Fibroblast of skin of left quadriceps (primary cell): ENCODE results near the gene DHPS.

Source experiments
- DNase-seq, 2 experiments: peaks; one replicate each; pipeline ENCODE4 v3.0.0-alpha.2; 2013; ENCODE audit warnings: low read depth in 2 of 2

DHPS gene

DNA sequence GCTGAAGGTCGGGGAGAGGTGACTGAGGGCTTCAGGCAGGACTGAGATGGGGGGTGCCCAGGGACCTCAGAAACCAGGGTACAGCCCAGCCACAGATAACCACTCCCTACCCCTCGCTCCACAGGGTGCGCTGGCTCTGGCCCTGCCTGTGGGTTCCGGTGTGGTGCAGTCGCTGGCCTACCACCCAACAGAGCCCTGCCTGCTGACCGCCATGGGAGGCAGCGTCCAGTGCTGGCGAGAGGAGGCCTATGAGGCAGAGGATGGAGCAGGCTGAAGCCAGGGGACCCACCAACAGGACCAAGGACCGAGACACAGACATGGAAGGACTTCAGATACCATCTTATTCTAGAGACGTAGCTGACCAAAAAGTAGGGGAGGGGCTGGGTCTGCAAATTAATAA is 6.3 kb downstream of the DHPS start:
- no peak for DNase-seq

DNA sequence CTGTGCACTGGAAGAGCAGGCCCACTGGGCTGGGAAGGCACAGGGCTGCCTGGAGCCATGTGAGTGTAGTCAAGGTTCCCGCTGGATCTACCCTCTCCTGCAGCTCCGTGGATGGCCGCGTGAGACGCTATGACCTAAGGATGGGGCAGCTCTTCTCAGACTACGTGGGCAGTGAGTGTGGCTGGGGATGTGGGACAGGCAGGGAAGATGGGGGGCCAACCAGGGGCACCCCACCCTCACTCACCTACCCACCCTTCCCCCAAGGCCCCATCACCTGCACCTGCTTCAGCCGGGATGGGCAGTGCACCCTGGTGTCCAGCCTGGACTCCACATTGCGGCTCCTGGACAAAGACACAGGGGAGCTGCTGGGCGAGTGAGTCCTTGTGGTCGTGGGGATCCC is 8.9 kb downstream of the DHPS start:
- DNase-seq: no peak

GRCh38 chr19:12670159-12670928 is 11.3 kb downstream of the DHPS start:
- no peak for DNase-seq

GRCh38 chr19:12669270-12670158 is 12.2 kb downstream of the DHPS start:
- peak; percentile 59 to 63 for DNase-seq

DNA sequence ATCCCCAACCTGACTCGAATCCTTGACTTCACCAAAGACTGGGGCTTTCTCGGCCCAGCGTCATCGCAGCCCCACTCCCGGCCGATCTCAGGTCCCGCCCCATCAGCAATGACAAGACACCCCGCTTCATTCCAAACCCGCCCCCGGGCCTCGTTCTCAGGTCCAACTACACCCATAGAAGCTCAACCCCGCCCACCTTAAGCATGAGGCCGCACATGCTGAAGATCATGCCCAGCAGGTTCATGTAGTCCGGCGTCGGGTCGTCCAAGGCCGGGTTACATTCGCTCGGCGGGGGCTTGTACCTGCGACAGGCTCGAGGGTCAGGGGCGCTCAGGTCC is 12.8 kb downstream of the DHPS start:
- no peak for DNase-seq

DNA sequence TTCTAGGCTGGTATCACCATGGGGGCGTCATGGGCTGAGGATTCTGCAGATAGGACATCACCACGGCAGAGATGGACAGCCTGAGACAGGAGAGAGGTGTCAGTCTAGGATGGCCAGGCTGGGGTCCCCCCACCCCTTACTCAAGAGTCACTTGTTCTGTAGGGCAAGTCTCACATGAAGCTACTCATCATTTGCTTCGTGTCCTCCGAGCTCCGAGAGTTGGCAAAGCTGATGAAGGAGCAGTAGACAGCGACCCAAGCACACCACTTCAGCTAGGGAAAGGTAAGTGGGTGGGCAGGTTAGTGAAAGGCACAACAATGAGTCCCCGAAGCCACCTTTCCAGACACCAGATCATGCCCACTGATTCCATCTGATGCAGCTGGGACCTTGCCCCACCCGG is 13.3 kb downstream of the DHPS start:
- no peak for DNase-seq

DNA sequence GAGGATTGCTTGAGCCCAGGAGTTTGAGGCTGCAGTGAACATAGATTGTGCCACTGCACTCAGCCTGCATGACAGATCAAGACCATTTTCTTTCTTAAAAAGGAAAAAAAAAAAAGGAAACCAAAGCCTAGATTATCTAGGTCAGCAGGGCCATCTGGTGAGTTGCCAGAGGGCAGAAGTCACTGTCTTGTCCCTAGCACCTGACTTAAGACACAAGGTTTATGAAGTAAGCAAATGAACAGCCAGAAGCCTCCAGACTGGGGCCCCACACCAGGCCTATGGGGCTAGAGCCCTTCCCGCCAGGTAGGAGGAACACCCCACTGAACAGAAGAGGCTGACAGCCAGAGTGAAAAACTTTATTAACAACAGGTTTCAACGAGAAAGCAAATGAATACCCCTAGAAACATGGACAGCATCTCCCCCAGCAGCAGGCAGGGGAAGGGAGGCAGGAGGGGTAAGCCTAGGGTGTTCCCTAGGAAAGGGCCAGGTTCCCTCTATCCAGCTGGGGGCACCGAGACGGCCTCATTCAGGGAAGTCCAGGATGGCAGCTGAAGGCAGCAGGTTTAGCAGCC is 13.9 kb downstream of the DHPS start:
- DNase-seq: no peak

- DNase-seq: peak; percentile 23 to 29
Measured at GRCh38 chr19:12666265-12667048, 15.2 kb downstream of the DHPS start, which contains the start of the genes MAN2B1 and WDR83. Gene MAN2B1 (minus strand): TSS chr19:12666742. CDS start chr19:12666701, 41 bp downstream. Gene WDR83 (plus strand): TSS chr19:12666807. CDS start chr19:12669791, 2,984 bp downstream.

DNA sequence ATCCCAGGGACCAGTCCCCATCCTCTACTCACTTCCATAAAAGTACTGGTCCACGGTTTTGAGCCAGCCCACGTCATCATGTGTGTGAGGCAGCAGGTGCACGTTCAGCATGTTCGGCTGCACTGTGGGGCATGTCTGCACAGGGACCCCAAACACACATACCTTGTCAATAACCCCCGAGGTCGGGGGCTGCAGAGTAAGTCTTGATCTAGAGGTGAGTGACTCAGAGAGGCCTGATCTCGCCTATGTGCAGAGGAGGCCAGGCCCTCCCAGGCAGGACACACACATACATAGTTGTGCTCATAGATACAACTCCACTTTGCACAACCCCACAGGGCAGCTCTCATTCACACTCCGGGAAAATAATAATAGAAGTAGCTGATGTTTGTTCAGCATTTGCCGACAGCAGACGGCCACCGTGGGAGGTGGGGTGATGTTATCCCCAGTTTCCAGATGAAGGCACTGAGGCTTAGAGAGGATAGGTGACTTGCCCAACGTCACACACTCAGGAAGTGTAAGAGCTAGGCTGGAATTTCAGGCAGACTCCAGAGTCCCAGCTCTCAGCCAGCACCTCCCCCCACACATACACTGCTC is 15.9 kb downstream of the DHPS start:
- DNase-seq: no peak

- DNase-seq: no peak
Measured at GRCh38 chr19:12665281-12665573, 16.5 kb downstream of the DHPS start.

GRCh38 chr19:12664406-12665280 is 17.0 kb downstream of the DHPS start:
- no peak for DNase-seq

DNA sequence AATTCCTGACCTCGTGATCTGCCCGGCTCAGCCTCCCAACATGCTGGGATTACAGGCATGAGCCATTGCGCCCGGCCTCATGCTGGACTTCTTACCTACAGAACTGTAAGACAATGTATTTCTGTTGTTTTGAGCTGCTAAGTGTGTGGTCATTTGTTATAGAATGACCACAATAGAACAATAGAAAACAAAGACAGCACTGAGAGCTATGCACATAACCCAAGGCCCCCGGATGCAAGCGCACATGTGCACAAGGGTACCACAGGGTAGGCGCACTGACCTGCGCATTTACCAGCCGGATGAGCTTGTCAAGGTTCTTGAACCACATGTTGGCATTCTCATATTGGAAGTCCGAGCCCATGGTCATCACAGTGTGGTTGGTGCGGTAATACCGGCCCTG is 20.7 kb downstream of the DHPS start:
- DNase-seq: no peak

- no peak for DNase-seq
Measured at GRCh38 chr19:12657966-12658365, 23.7 kb downstream of the DHPS start.

GRCh38 chr19:12656899-12657571 is 24.6 kb downstream of the DHPS start:
- DNase-seq: no peak

- DNase-seq: no peak
Measured at GRCh38 chr19:12655546-12655945, 26.1 kb downstream of the DHPS start.

GRCh38 chr19:12652219-12652618 is 29.5 kb downstream of the DHPS start:
- no peak for DNase-seq

DNA sequence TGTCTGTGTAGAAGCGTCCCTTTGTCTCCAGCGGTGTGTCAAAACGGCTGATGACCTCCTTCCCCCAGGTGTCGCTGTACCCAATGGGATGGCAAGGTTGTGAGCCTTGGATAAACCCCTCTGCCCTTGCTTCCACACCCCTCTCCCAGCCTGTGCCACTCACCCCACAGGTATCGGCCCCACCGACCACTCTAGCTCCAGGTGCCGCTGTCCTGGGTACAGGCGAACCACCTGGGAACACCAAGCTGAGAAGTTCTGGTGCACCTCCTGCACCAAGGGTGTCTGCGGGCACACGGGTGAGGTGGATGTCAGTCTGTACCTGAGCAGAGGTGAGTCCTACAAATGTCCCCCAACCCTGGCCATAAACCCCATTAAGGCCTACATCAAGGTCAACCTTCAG is 31.7 kb downstream of the DHPS start:
- DNase-seq: no peak

DNA sequence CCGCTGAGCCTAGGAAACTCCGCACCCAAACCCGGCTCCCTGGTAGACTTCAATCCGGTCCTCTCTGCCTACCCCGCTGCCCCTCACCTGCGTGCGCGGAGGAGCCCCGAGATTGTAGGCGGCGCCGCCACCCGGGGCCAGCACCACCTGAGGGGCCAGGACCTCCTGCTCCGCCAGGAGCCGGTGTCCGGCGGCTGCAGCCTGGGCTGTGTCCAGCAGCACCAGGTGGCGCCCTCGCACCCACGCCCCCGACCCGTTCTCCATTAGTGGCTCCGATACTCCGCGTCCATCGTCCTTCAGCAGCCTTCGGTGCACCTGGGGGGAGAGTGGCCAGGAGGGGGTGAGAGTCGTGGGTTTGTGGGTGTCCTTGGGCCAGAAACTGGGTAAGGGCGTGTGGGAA is 33.6 kb downstream of the DHPS start:
- DNase-seq: no peak

- DNase-seq: no peak
Measured at GRCh38 chr19:12647490-12648071, 34.1 kb downstream of the DHPS start.

DNA sequence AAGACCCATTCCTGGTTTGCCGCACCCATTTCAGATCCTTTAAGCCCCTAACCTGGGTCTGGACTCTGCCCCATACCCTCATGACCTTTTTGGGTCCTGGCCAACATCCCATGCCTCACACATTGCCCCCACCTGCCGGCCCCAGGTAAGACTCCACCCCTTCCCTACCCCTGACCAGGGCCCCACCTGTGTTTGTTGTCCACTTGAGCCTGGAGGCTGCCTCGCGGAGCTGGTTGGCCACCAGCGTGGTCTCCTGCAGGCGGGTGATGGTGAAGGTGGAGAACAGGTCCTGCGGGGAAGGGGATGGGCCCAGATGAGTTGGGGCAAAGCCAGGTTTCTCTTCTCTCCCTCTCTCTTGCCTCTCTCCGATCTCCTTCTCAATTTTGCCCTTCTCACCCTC is 34.6 kb downstream of the DHPS start:
- no peak for DNase-seq
